IPS-20b (cell line): Measurements from ENCODE around the gene TM4SF4.
"Not testable (repeated sequence)": the region's sequence is repeated elsewhere in the genome, so short reads cannot be mapped to it uniquely, and the experiment has no call there.

Source experiments
- H3K27ac ChIP-seq: one replicate; pipeline ENCODE4 v1.5.1; 2013; ENCODE audit warnings: low read length
- H3K27me3 ChIP-seq: 2 replicates; pipeline ENCODE4 v1.6.1; 2013; ENCODE audit warnings: mild to moderate bottlenecking, low read length, inconsistent platforms; ENCODE audit not compliant: insufficient read depth
- H3K36me3 ChIP-seq: 2 replicates; pipeline ENCODE4 v1.6.1; 2013; ENCODE audit warnings: low read depth, mild to moderate bottlenecking, inconsistent platforms, low read length, moderate library complexity; ENCODE audit not compliant: insufficient read depth
- H3K4me1 ChIP-seq: 2 replicates; pipeline ENCODE4 v1.6.1; 2013; ENCODE audit warnings: mild to moderate bottlenecking, control low read depth, inconsistent platforms, low read length, moderate library complexity; ENCODE audit not compliant: insufficient read depth
- H3K4me3 ChIP-seq: 2 replicates; pipeline ENCODE4 v1.5.1; 2013; ENCODE audit warnings: mild to moderate bottlenecking, low read length, inconsistent platforms
- H3K9ac ChIP-seq: 2 replicates; pipeline ENCODE4 v1.6.1; 2013; ENCODE audit warnings: low read depth, mild to moderate bottlenecking, inconsistent platforms, low read length, moderate library complexity
- H3K9me3 ChIP-seq: 2 replicates; pipeline ENCODE4 v1.6.1; 2013; ENCODE audit warnings: mild to moderate bottlenecking, low read depth, low read length, inconsistent platforms; ENCODE audit not compliant: insufficient read depth

The TM4SF4 gene

GRCh38 chr3:149442851-149443544 lies 31.5 kb upstream of the TM4SF4 start:
- Histone ChIP-seq H3K9me3 (no peaks in the 10 kb centered on the region), H3K36me3 (no peaks in the 10 kb centered on the region), H3K27me3 (no peaks in the 10 kb centered on the region), H3K4me3 (no peak overlapping the region), H3K27ac (no peak overlapping the region), H3K9ac (no peak overlapping the region), H3K4me1 (no peaks in the 10 kb centered on the region)

GRCh38 chr3:149443545-149443912 lies 31.0 kb upstream of the TM4SF4 start:
- Histone ChIP-seq H3K27ac (no peak overlapping the region), H3K36me3 (no peaks in the 10 kb centered on the region), H3K27me3 (no peaks in the 10 kb centered on the region), H3K4me3 (no peak overlapping the region), H3K9me3 (no peaks in the 10 kb centered on the region), H3K4me1 (no peaks in the 10 kb centered on the region), H3K9ac (no peak overlapping the region)

DNA sequence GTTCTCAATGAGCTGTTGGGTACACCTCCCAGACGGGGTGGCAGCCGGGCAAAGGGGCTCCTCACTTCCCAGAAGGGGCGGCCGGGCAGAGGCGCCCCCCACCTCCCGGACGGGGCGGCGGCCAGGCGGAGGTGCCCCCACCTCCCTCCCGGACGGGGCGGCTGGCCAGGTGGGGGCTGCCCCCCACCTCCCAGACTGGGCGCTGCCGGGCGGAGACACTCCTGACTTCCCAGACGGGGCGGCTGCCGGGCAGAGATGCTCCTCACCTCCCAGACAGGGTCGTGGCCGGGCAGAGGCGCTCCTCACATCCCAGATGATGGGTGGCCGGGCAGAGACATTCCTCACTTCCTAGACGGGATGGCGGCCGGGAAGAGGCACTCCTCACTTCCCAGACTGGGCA lies 29.6 kb upstream of the TM4SF4 start:
- not testable (repeated sequence) for H3K36me3 ChIP-seq, H3K9me3 ChIP-seq, H3K27ac ChIP-seq, H3K27me3 ChIP-seq, H3K9ac ChIP-seq, H3K4me3 ChIP-seq, H3K4me1 ChIP-seq

GRCh38 chr3:149448331-149448831 lies 26.1 kb upstream of the TM4SF4 start:
- H3K27me3 ChIP-seq = no peaks in the 10 kb centered on the region
- H3K36me3 ChIP-seq = no peaks in the 10 kb centered on the region
- no peak overlapping the region for H3K4me3 ChIP-seq
- no peaks in the 10 kb centered on the region for H3K4me1 ChIP-seq
- H3K9me3 ChIP-seq = peaks cover 26% of the 10 kb centered on the region
- H3K27ac ChIP-seq = no peak overlapping the region
- no peak overlapping the region for H3K9ac ChIP-seq

GRCh38 chr3:149449182-149449581 lies 25.3 kb upstream of the TM4SF4 start:
- H3K9ac ChIP-seq = no peak overlapping the region
- H3K4me1 ChIP-seq = no peaks in the 10 kb centered on the region
- H3K36me3 ChIP-seq = no peaks in the 10 kb centered on the region
- peaks cover 26% of the 10 kb centered on the region for H3K9me3 ChIP-seq
- H3K4me3 ChIP-seq = no peak overlapping the region
- no peaks in the 10 kb centered on the region for H3K27me3 ChIP-seq
- no peak overlapping the region for H3K27ac ChIP-seq

DNA sequence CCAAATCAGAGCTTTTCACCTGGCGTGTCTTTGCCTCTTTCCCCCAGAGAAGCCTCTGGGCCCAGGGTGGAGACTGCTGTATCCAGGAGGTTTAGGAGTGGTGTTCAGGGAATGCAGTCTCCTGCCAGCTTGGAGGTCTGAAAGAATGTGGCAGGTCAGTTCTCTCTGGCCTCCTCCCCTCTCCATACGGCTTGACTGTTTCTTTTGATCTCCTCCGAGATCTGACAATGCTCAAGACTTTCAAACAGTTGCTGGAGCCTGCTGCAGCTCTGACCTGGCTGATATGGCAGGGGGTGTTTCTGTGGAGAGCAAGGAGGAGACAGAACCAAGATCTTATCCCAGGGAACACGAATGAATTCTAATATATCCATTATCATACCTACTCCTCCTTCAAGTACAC lies 24.7 kb upstream of the TM4SF4 start:
- Histone ChIP-seq H3K9ac (no peak overlapping the region), H3K9me3 (peaks cover 26% of the 10 kb centered on the region), H3K4me3 (no peak overlapping the region), H3K4me1 (no peaks in the 10 kb centered on the region), H3K27me3 (no peaks in the 10 kb centered on the region), H3K27ac (no peak overlapping the region), H3K36me3 (no peaks in the 10 kb centered on the region)

- H3K4me1 ChIP-seq = no peaks in the 10 kb centered on the region
- no peaks in the 10 kb centered on the region for H3K36me3 ChIP-seq
- peaks cover 26% of the 10 kb centered on the region for H3K9me3 ChIP-seq
- no peak overlapping the region for H3K4me3 ChIP-seq
- H3K27ac ChIP-seq = no peak overlapping the region
- H3K9ac ChIP-seq = no peak overlapping the region
- H3K27me3 ChIP-seq = no peaks in the 10 kb centered on the region
These were observed 24.2 kb upstream of the TM4SF4 start for GRCh38 chr3:149450281-149450680.

- Histone ChIP-seq H3K9me3 (peaks cover 26% of the 10 kb centered on the region), H3K4me3 (no peak overlapping the region), H3K27me3 (no peaks in the 10 kb centered on the region), H3K9ac (no peak overlapping the region), H3K4me1 (no peaks in the 10 kb centered on the region), H3K27ac (no peak overlapping the region), H3K36me3 (no peaks in the 10 kb centered on the region)
These were observed 22.5 kb upstream of the TM4SF4 start for GRCh38 chr3:149452036-149452435.

DNA sequence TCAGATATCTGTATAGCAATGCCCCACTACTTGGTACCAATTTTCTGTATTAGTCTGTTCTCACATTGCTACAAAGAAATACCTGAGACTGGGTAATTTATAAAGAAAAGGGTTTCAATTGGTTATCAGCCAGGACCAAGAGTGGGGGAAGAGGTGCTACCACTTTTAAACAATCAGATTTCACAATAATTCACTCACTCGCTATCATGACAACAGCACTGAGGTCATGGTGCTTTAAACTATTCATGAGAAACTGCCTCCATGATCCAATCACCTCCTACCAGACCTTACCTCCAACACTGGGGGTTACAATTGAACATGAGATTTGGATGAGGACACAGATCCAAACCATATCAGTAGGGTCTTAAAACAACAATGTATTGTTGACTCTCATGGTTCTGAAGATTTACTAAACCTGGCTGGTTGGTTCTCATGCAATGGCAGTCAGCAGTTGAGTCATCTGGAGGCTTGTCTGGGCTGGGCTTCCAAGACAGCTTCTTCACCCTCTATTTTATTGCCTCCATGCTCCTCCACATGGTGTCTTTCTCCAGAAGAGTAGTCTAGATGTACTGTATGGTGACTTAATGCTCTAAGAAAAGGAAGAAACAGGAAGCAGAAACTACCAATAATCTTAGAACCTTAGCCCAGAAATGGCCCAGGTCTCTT lies 21.2 kb upstream of the TM4SF4 start:
- Histone ChIP-seq H3K36me3 (no peaks in the 10 kb centered on the region), H3K4me1 (no peaks in the 10 kb centered on the region), H3K9ac (no peak overlapping the region), H3K4me3 (no peak overlapping the region), H3K9me3 (peaks cover 26% of the 10 kb centered on the region), H3K27ac (no peak overlapping the region), H3K27me3 (no peaks in the 10 kb centered on the region)

- peaks cover 26% of the 10 kb centered on the region for H3K9me3 ChIP-seq
- H3K27ac ChIP-seq = no peak overlapping the region
- no peaks in the 10 kb centered on the region for H3K4me1 ChIP-seq
- no peaks in the 10 kb centered on the region for H3K27me3 ChIP-seq
- no peak overlapping the region for H3K4me3 ChIP-seq
- no peak overlapping the region for H3K9ac ChIP-seq
- no peaks in the 10 kb centered on the region for H3K36me3 ChIP-seq
These were observed 19.8 kb upstream of the TM4SF4 start for GRCh38 chr3:149454746-149455145.

- no peaks in the 10 kb centered on the region for H3K27me3 ChIP-seq
- H3K9ac ChIP-seq = no peak overlapping the region
- no peak overlapping the region for H3K4me3 ChIP-seq
- peaks cover 26% of the 10 kb centered on the region for H3K9me3 ChIP-seq
- no peaks in the 10 kb centered on the region for H3K36me3 ChIP-seq
- H3K27ac ChIP-seq = no peak overlapping the region
- H3K4me1 ChIP-seq = no peaks in the 10 kb centered on the region
These were observed 19.1 kb upstream of the TM4SF4 start for GRCh38 chr3:149455366-149455765.

- no peaks in the 10 kb centered on the region for H3K36me3 ChIP-seq
- H3K27me3 ChIP-seq = no peaks in the 10 kb centered on the region
- H3K9ac ChIP-seq = no peak overlapping the region
These were observed 18.5 kb upstream of the TM4SF4 start for GRCh38 chr3:149455989-149456388.

More at GRCh38 chr3:149455989-149456388, 18.5 kb upstream of the TM4SF4 start:
- Histone ChIP-seq H3K4me1 (no peaks in the 10 kb centered on the region), H3K9me3 (peaks cover 21% of the 10 kb centered on the region), H3K27ac (no peak overlapping the region), H3K4me3 (no peak overlapping the region)
